ENCODE results near the gene ARHGAP33. TPM values are rescaled to one million over a fixed set of nuclear protein-coding genes. Genes with fewer than 3 reads are reported as not detected.

The ARHGAP33 gene
- total and polyA plus RNA-seq, 2 of the 4 experiments (the other 2 are of a cell fraction) = 0.72 to 11.9 TPM

GRCh38 chr19:35775046-35775297 lies 392 bp upstream of the ARHGAP33 start:
- Histone ChIP-seq H4K8ac (ENCODE audit: low read depth in 2 of 2, low read length in 2 of 2) (no peak overlapping the region), H3K9me1 (ENCODE audit: insufficient read depth, low read length) (peaks cover 6% of the 10 kb centered on the region; the same call in 1 of the 2 replicates), H3K79me1 (ENCODE audit: low read depth in 1 of 2, low read length in 2 of 2) (peaks cover 7 to 18% of the 10 kb centered on the region in 2 experiments), H3K56ac (ENCODE audit: extremely low read depth, insufficient read depth, low read length) (no peak overlapping the region), H3K27me3 (ENCODE audit: control insufficient read depth, insufficient read depth, low read length) (no peaks in the 10 kb centered on the region), H2BK5ac (ENCODE audit: low read depth, low read length, poor library complexity, severe bottlenecking) (no peak overlapping the region), H3K9me3 (ENCODE audit: control insufficient read depth, insufficient read depth, low read length) (no peaks in the 10 kb centered on the region), H3K4ac (ENCODE audit: low read depth, low read length) (no peak overlapping the region), H3K36me3 (ENCODE audit: control insufficient read depth, insufficient read depth, low read length) (0 out of 2 replicates have a peak, but pooled peaks cover 2% of the 10 kb centered on the region), H4K5ac (ENCODE audit: low read depth, low read length) (no peak overlapping the region), H2AK5ac (ENCODE audit: low read depth, low read length) (no peak overlapping the region), H3K9ac (ENCODE audit: low read depth, low read length) (no peak overlapping the region), H3K27ac (ENCODE audit: insufficient read depth, low read length) (no peak overlapping the region), H2AFZ (replicated peaks; ENCODE audit: low read length, poor library complexity) (peak overlapping the region; percentile 99), H3K4me2 (ENCODE audit: low read depth, low read length) (peak overlapping the region; percentile 73), H4K91ac (ENCODE audit: insufficient read depth, low read depth, low read length) (no peak overlapping the region), H2BK15ac (ENCODE audit: low read depth, low read length) (no peak overlapping the region), H4K20me1 (ENCODE audit: insufficient read depth, low read length) (no peaks in the 10 kb centered on the region), H3K4me1 (ENCODE audit: control insufficient read depth, insufficient read depth, low read length) (peaks cover 6% of the 10 kb centered on the region), H2BK20ac (ENCODE audit: low read depth, low read length) (no peak overlapping the region), H3K14ac (replicated peaks; ENCODE audit: low read depth, low read length) (no peak overlapping the region), H3K4me3 (ENCODE audit: insufficient read depth, low read depth, low read length) (no peak overlapping the region), H2BK120ac (ENCODE audit: low read depth, low read length) (no peak overlapping the region), H2AK9ac (replicated peaks; ENCODE audit: low read depth, low read length, poor library complexity) (peak overlapping the region; percentile 25), H3K23ac (ENCODE audit: low read depth, low read length) (no peak overlapping the region), H3K18ac (ENCODE audit: low read depth, low read length) (no peak overlapping the region)
- TF ChIP-seq CHD1 (IDR thresholded peaks at IDR 0.05; ENCODE audit: low read depth, low read length) (no peak), NFE2L2 (IDR thresholded peaks at IDR 0.05; ENCODE audit: low read depth, low read length) (no peak), POLR2A (IDR thresholded peaks at IDR 0.05; ENCODE audit: low read depth, low read length) (no peak), CTCF (conservative IDR thresholded peaks at IDR 0.05; ENCODE audit: low read depth, low read length) (no peak), RFX5 (IDR thresholded peaks at IDR 0.05; ENCODE audit: low read depth, low read length) (no peak), BHLHE40 (IDR thresholded peaks at IDR 0.05; ENCODE audit: low read depth, low read length) (no peak), RAD21 (IDR thresholded peaks at IDR 0.05; ENCODE audit: low read length) (no peak), FOS (IDR thresholded peaks at IDR 0.05; ENCODE audit: low read depth, low read length) (no peak), USF2 (IDR thresholded peaks at IDR 0.05; ENCODE audit: low read depth, low read length) (no peak), RCOR1 (IDR thresholded peaks at IDR 0.05; ENCODE audit: insufficient replicate concordance, low read length) (no peak), SMC3 (IDR thresholded peaks at IDR 0.05; ENCODE audit: low read depth, low read length) (no peak), ELK1 (IDR thresholded peaks at IDR 0.05; ENCODE audit: borderline replicate concordance, low read depth, low read length) (no peak), MXI1 (IDR thresholded peaks at IDR 0.05; ENCODE audit: borderline replicate concordance, low read depth, low read length) (no peak), MAFK (IDR thresholded peaks at IDR 0.05; ENCODE audit: low read depth, low read length) (no peak), CEBPB (IDR thresholded peaks at IDR 0.05; ENCODE audit: low read depth, low read length) (no peak), MAZ (IDR thresholded peaks at IDR 0.05; ENCODE audit: borderline replicate concordance, low read depth, low read length) (no peak)
- intact Hi-C loops (cut with micrococcal nuclease) (loop anchor here (2.0 kb wide), 1 partner anchor 16 kb away; the partner anchor contains the start of gene PROSER3), in situ Hi-C loops (cut with MboI; ENCODE audit: low sequenced_read_pairs) (no loop called here), dilution Hi-C loops (cut with HindIII; ENCODE audit: low sequenced_read_pairs, unreplicated experiment) (no loop called here)
- WGBS, 2 experiments (ENCODE audit: extremely low coverage in 2 of 2, insufficient read length in 1 of 2) = 29% methylated on average over 5 of the region's 9 CpGs; no CpG with 5 or more reads in 1 of the 2 experiments
- POLR2A ChIA-PET (ENCODE audit: unreplicated experiment) = no interaction called here
- DNase-seq = no peak
- no peak for ATAC-seq (ENCODE audit: low read depth)
- CTCF ChIA-PET = no interaction called here
- no TSS peak for BruUV-seq (replicated peaks)

Measured in IMR-90 (cell line).